IMR-90 (cell line): ENCODE measurements around the gene ERVMER34-1. TPM values are rescaled to one million over a fixed set of nuclear protein-coding genes. Genes with fewer than 3 reads are reported as not detected.

ENCODE experiments used
- ATAC-seq: fragments of 200-7000 bp; cut with Tn5 transposase; 2 replicates; pipeline ENCODE4 v1.9.1; 2020; ENCODE audit warnings: low read depth, mild to moderate bottlenecking, moderate library complexity
- BruUV-seq: library from RNA; stranded (reverse); fragments of 400-500 nt; replicated peaks from 2 replicates; lab custom pipeline; 2021; lab: Mats Ljungman, UMichigan
- CTCF ChIA-PET: fragments of 300-600 bp; formaldehyde crosslinking; extraction: SDS; loops from one replicate; lab custom pipeline; 2021; ENCODE audit warnings: antibody characterized with exemption; lab: Yijun Ruan, JAX
- POLR2A ChIA-PET: fragments of 300-600 bp; sonication (Branson Sonifier 250); formaldehyde crosslinking; loops from one replicate; lab custom pipeline; 2022; ENCODE audit warnings: antibody characterized with exemption; ENCODE audit not compliant: unreplicated experiment; lab: Charles Lee
- DNase-seq: peaks from one replicate; pipeline ENCODE4 v3.0.0; 2013
- H2AFZ ChIP-seq: replicated peaks from 2 replicates; pipeline ENCODE3; 2013; ENCODE audit warnings: low read length, mild to moderate bottlenecking; ENCODE audit not compliant: poor library complexity
- H2AK5ac ChIP-seq: 2 replicates; pipeline ENCODE4 v1.6.1; 2013; ENCODE audit warnings: low read depth, low read length, inconsistent platforms
- H2AK9ac ChIP-seq: replicated peaks from 2 replicates; pipeline ENCODE3; 2013; ENCODE audit warnings: mild to moderate bottlenecking, low read depth, low read length, moderate library complexity; ENCODE audit not compliant: poor library complexity
- H2BK120ac ChIP-seq: 2 replicates; pipeline ENCODE4 v1.6.1; 2013; ENCODE audit warnings: low read depth, low read length, inconsistent platforms
- H2BK15ac ChIP-seq: 3 replicates; pipeline ENCODE4 v1.6.1; 2013; ENCODE audit warnings: low read depth, low read length, inconsistent platforms
- H2BK20ac ChIP-seq: 2 replicates; pipeline ENCODE4 v1.6.1; 2013; ENCODE audit warnings: low read depth, mild to moderate bottlenecking, inconsistent platforms, low read length, moderate library complexity
- H2BK5ac ChIP-seq: 2 replicates; pipeline ENCODE4 v1.6.1; 2013; ENCODE audit warnings: mild to moderate bottlenecking, low read depth, low read length, inconsistent platforms; ENCODE audit not compliant: poor library complexity, severe bottlenecking
- H3K14ac ChIP-seq: replicated peaks from 2 replicates; pipeline ENCODE4 v1.6.1; 2013; ENCODE audit warnings: low read depth, low read length, inconsistent platforms
- H3K18ac ChIP-seq: 2 replicates; pipeline ENCODE4 v1.6.1; 2013; ENCODE audit warnings: low read depth, low read length, control low read depth
- H3K23ac ChIP-seq: 2 replicates; pipeline ENCODE4 v1.6.1; 2013; ENCODE audit warnings: low read depth, low read length, inconsistent platforms
- H3K27ac ChIP-seq: 2 replicates; pipeline ENCODE4 v1.5.1; 2013; ENCODE audit warnings: mild to moderate bottlenecking, control low read depth, low read length; ENCODE audit not compliant: insufficient read depth
- H3K27me3 ChIP-seq: 2 replicates; pipeline ENCODE4 v1.6.1; 2013; ENCODE audit warnings: low read length; ENCODE audit not compliant: control insufficient read depth, insufficient read depth
- H3K36me3 ChIP-seq: 2 replicates; pipeline ENCODE4 v1.6.1; 2013; ENCODE audit warnings: low read length, mixed read lengths; ENCODE audit not compliant: control insufficient read depth, insufficient read depth
- H3K4ac ChIP-seq: 2 replicates; pipeline ENCODE4 v1.6.1; 2013; ENCODE audit warnings: low read depth, low read length, inconsistent platforms
- H3K4me1 ChIP-seq: 2 replicates; pipeline ENCODE4 v1.6.1; 2013; ENCODE audit warnings: low read length, mixed read lengths; ENCODE audit not compliant: control insufficient read depth, insufficient read depth
- H3K4me2 ChIP-seq: 2 replicates; pipeline ENCODE4 v1.6.1; 2013; ENCODE audit warnings: low read depth, mild to moderate bottlenecking, control low read depth, low read length, moderate library complexity
- H3K4me3 ChIP-seq: 2 replicates; pipeline ENCODE4 v1.5.1; 2013; ENCODE audit warnings: low read depth, mild to moderate bottlenecking, control low read depth, low read length, moderate library complexity; ENCODE audit not compliant: insufficient read depth
- H3K56ac ChIP-seq: 2 replicates; pipeline ENCODE4 v1.6.1; 2013; ENCODE audit warnings: low read length, inconsistent platforms; ENCODE audit not compliant: insufficient read depth; ENCODE audit errors: extremely low read depth
- H3K79me1 ChIP-seq, 2 experiments: 2 replicates each; pipeline ENCODE4 v1.6.1; 2013; ENCODE audit warnings: low read length in 2 of 2, inconsistent platforms in 1 of 2, low read depth in 1 of 2
- H3K9ac ChIP-seq: 2 replicates; pipeline ENCODE4 v1.6.1; 2013; ENCODE audit warnings: low read depth, low read length, control low read depth
- H3K9me1 ChIP-seq: 2 replicates; pipeline ENCODE4 v1.6.1; 2013; ENCODE audit warnings: low read length, inconsistent platforms; ENCODE audit not compliant: insufficient read depth
- H3K9me3 ChIP-seq: 2 replicates; pipeline ENCODE4 v1.6.1; 2013; ENCODE audit warnings: low read length; ENCODE audit not compliant: control insufficient read depth, insufficient read depth
- H4K20me1 ChIP-seq: 2 replicates; pipeline ENCODE4 v1.6.1; 2013; ENCODE audit warnings: low read length, inconsistent platforms; ENCODE audit not compliant: insufficient read depth
- H4K5ac ChIP-seq: 2 replicates; pipeline ENCODE4 v1.6.1; 2013; ENCODE audit warnings: mild to moderate bottlenecking, low read depth, low read length, control low read depth
- H4K8ac ChIP-seq, 2 experiments: 2 replicates each; pipeline ENCODE4 v1.6.1; 2013; ENCODE audit warnings: low read depth in 2 of 2, low read length in 2 of 2, control low read depth in 1 of 2, inconsistent platforms in 1 of 2
- H4K91ac ChIP-seq: 2 replicates; pipeline ENCODE4 v1.6.1; 2013; ENCODE audit warnings: low read depth, low read length, inconsistent platforms; ENCODE audit not compliant: insufficient read depth
- CEBPB ChIP-seq: IDR thresholded peaks from 2 replicates; pipeline ENCODE4 v1.6.1; 2012; ENCODE audit warnings: low read depth, low read length, improper control_type of control experiment
- FOS ChIP-seq: fragments of 150-350 bp; IDR thresholded peaks from 2 replicates; pipeline ENCODE4 v1.6.1; 2016; ENCODE audit warnings: low read depth, low read length
- MAFK ChIP-seq: IDR thresholded peaks from 2 replicates; pipeline ENCODE4 v1.6.1; 2012; ENCODE audit warnings: low read depth, low read length, improper control_type of control experiment
- RAD21 ChIP-seq: IDR thresholded peaks from 2 replicates; pipeline ENCODE4 v1.6.1; 2012; ENCODE audit warnings: low read length, improper control_type of control experiment
- RCOR1 ChIP-seq: IDR thresholded peaks from 2 replicates; pipeline ENCODE4 v1.6.1; 2012; ENCODE audit warnings: mild to moderate bottlenecking, low read length, improper control_type of control experiment; ENCODE audit not compliant: insufficient replicate concordance
- RFX5 ChIP-seq: IDR thresholded peaks from 2 replicates; pipeline ENCODE4 v1.8.0; 2012; ENCODE audit warnings: low read depth, mild to moderate bottlenecking, low read length, moderate library complexity
- SMC3 ChIP-seq: fragments of 150-350 bp; IDR thresholded peaks from 2 replicates; pipeline ENCODE4 v1.6.1; 2016; ENCODE audit warnings: low read depth, mild to moderate bottlenecking, antibody characterized with exemption, low read length, moderate library complexity
- WGBS, 2 experiments: methylation state at CpG; one replicate each; pipeline versions ENCODE4 v1.1.5 to v1.1.7; 2013; ENCODE audit warnings: missing lambda C conversion rate in 2 of 2; ENCODE audit not compliant: insufficient read length in 1 of 2; ENCODE audit errors: extremely low coverage in 2 of 2; 5-methylcytosine and 5-hydroxymethylcytosine counted together
- dilution Hi-C: fragments of 300-500 bp; cut with HindIII; formaldehyde crosslinking; loops from one replicate; pipeline ENCODE4 v1.14.3; 2018; ENCODE audit warnings: low sequenced_read_pairs; ENCODE audit not compliant: unreplicated experiment
- in situ Hi-C: fragments of 300-500 bp; cut with MboI; formaldehyde crosslinking; loops from 3 replicates; pipeline ENCODE4 v1.14.3; 2019; ENCODE audit warnings: low sequenced_read_pairs, inconsistent platforms, mixed read lengths
- intact Hi-C: fragments of 100-400 bp; cut with micrococcal nuclease; formaldehyde crosslinking; loops from 2 replicates; pipeline ENCODE4 v1.10.0; 2022
- polyA plus RNA-seq, 3 experiments: library from polyadenylated mRNA; depleted of rRNA; stranded (reverse); fragments of >200 nt; gene quantifications; 2 replicates each; pipeline ENCODE4 v1.2.3, GENCODE V29; 2012; ENCODE audit warnings: low replicate concordance in 1 of 3
- total RNA-seq: library from RNA; depleted of rRNA; stranded (reverse); fragments of >200 nt; gene quantifications from 2 replicates; pipeline ENCODE4 v1.2.3, GENCODE V29; 2012
- TF ChIP-seq, protein P1 (sequence below): fragments of 150-350 bp; IDR thresholded peaks from 2 replicates; pipeline ENCODE4 v1.6.1; 2017; ENCODE audit warnings: mild to moderate bottlenecking, antibody characterized with exemption, low read length, low read depth

ERVMER34-1 gene
- total and polyA plus RNA-seq, 2 of the 4 experiments (the other 2 are of a cell fraction): not detected

DNA sequence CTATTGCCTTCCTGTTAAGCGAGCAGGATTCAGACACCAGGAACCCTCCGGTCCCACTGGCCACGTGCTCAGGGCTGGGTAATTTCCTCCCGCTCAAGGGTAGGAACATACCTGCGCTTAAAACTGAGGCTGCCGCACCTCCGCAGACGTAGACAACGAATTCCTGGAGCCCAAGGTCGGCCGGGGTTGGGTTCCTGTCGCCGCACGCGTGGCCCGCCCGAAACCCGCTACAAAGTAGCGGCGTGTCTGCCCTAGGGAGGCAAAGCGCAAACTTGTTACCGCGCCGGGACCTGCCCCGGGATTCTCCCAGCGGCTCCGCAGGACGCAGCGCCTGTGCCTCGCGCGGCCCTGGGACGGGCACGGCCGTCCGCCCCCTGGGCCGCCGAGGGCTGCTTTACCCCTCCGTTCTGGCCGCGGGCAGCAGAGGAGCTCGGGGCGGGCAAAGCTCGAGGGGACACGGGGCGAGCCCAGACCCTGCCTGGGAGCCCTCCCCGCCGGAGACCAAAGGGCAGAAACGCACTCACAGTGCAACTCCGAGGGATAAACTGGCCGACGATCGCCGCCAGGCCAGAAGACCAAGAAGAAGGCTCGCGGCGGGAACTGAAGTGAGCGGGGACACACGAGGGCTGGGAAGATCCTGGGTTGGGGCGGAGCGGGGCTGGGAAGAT lies at the start of gene ERVMER34-1 (continued):
- TF ChIP-seq, protein P1, sequence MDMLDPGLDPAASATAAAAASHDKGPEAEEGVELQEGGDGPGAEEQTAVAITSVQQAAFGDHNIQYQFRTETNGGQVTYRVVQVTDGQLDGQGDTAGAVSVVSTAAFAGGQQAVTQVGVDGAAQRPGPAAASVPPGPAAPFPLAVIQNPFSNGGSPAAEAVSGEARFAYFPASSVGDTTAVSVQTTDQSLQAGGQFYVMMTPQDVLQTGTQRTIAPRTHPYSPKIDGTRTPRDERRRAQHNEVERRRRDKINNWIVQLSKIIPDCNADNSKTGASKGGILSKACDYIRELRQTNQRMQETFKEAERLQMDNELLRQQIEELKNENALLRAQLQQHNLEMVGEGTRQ: no peak

- H3K4ac ChIP-seq: no peak overlapping the region
- no peak overlapping the region for H4K91ac ChIP-seq
- H2AFZ ChIP-seq: no peak overlapping the region
- H3K4me2 ChIP-seq: no peak overlapping the region
- no peak overlapping the region for H4K5ac ChIP-seq
- in situ Hi-C loops (no loop called here), intact Hi-C loops (no loop called here), dilution Hi-C loops (no loop called here)
- peaks cover 7% of the 10 kb centered on the region for H3K27me3 ChIP-seq
- H2AK5ac ChIP-seq: no peak overlapping the region
- H3K9me3 ChIP-seq: no peaks in the 10 kb centered on the region
- H3K36me3 ChIP-seq: no peaks in the 10 kb centered on the region
- H4K20me1 ChIP-seq: no peaks in the 10 kb centered on the region
- DNase-seq: no peak
- no peak overlapping the region for H3K27ac ChIP-seq
- H3K9me1 ChIP-seq: no peaks in the 10 kb centered on the region
- H3K14ac ChIP-seq: no peak overlapping the region
- no peak overlapping the region for H4K8ac ChIP-seq
- CTCF ChIA-PET: no interaction called here
- no CpG with 5 or more reads among the region's 2 CpGs for WGBS, 2 experiments
- no peaks in the 10 kb centered on the region for H3K4me1 ChIP-seq
- no peak overlapping the region for H3K23ac ChIP-seq
- no peak overlapping the region for H3K4me3 ChIP-seq
- BruUV-seq: no TSS peak
- H2BK15ac ChIP-seq: no peak overlapping the region
- H3K9ac ChIP-seq: no peak overlapping the region
- H2BK5ac ChIP-seq: no peak overlapping the region
- no peak overlapping the region for H3K56ac ChIP-seq
- no peak for ATAC-seq
- no peaks in the 10 kb centered on the region for H3K79me1 ChIP-seq
- TF ChIP-seq RCOR1 (no peak), FOS (no peak), CEBPB (no peak), MAFK (no peak), RFX5 (no peak), RAD21 (no peak), SMC3 (no peak)
- POLR2A ChIA-PET: no interaction called here
- H2BK120ac ChIP-seq: no peak overlapping the region
- H3K18ac ChIP-seq: no peak overlapping the region
- H2AK9ac ChIP-seq: no peak overlapping the region
- no peak overlapping the region for H2BK20ac ChIP-seq
Observed at GRCh38 chr4:52799813-52800212, 48.6 kb upstream of the ERVMER34-1 start.
